ENCODE data around the gene GABRB3.
"Not testable (repeated sequence)": the region's sequence is repeated elsewhere in the genome, so short reads cannot be mapped to it uniquely, and the experiment has no call there.

GABRB3 gene

GRCh38 chr15:26719866-26720265, 53.0 kb downstream of the GABRB3 start:
- H3K27me3 Mint-ChIP-seq; H3K4me1 Mint-ChIP-seq (ENCODE audit: low read depth); H3K36me3 Mint-ChIP-seq; H3K27ac Mint-ChIP-seq; H3K4me3 Mint-ChIP-seq: not testable (repeated sequence)
- peaks cover 11% of the 10 kb centered on the region for H3K9me3 Mint-ChIP-seq (ENCODE audit: low read depth)

DNA sequence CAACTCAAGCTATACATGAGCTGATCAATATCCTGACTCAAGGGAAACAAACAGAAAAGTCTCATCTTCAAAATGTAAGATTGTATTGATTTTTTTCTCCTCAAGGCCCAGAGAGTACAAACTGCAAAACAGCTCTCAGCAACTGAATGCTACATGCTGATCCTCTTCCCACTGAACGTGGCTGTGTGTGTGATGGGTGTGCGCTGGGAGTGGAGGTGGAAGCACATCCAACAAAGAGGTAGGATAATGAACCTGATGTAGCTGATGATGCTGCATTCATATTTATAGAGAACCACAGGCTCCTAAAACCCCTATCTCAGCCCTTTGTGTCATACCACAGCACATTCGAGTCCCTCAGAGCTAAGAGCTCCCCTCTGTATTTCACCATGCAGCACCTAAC, 56.8 kb downstream of the GABRB3 start:
- H3K27me3 Mint-ChIP-seq, result peaks cover 10% of the 10 kb centered on the region
- no peak overlapping the region for H3K27ac Mint-ChIP-seq

GRCh38 chr15:26713498-26713897, 59.4 kb downstream of the GABRB3 start:
- Mint-ChIP-seq H3K9me3 (ENCODE audit: low read depth) (peaks cover 10% of the 10 kb centered on the region), H3K27me3 (peaks cover 5% of the 10 kb centered on the region), H3K4me3 (no peak overlapping the region), H3K36me3 (no peaks in the 10 kb centered on the region), H3K4me1 (ENCODE audit: low read depth) (no peaks in the 10 kb centered on the region), H3K27ac (no peak overlapping the region)

More for the DNA sequence above, 56.8 kb downstream of the GABRB3 start:
- Mint-ChIP-seq H3K4me3 (no peak overlapping the region), H3K9me3 (ENCODE audit: low read depth) (peaks cover 11% of the 10 kb centered on the region), H3K36me3 (no peaks in the 10 kb centered on the region), H3K4me1 (ENCODE audit: low read depth) (no peaks in the 10 kb centered on the region)

DNA sequence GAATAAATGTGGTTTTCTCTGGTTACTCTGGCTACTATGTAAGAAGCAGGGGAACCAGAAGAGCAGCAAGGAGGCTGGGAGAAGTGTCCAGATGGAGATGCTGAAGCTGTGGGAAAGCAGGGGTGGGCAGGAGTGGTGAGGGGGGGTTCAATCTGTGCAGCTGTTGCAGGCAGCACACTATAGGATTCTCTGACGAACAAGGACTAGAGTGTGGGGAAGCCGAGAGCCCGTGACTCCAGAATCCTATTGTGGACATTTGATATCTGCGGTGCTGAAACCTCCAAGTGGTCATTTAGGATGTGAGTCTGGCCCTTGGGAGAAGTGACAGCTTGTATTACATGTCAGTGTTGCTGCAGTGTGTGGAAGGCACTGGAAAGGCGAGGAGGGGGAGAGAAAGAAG, 60.5 kb downstream of the GABRB3 start:
- no peaks in the 10 kb centered on the region for H3K4me1 Mint-ChIP-seq (ENCODE audit: low read depth)
- no peak overlapping the region for H3K27ac Mint-ChIP-seq
- peaks cover 5% of the 10 kb centered on the region for H3K27me3 Mint-ChIP-seq
- H3K4me3 Mint-ChIP-seq, result no peak overlapping the region
- H3K36me3 Mint-ChIP-seq, result no peaks in the 10 kb centered on the region
- peaks cover 7% of the 10 kb centered on the region for H3K9me3 Mint-ChIP-seq (ENCODE audit: low read depth)

GRCh38 chr15:26711445-26711844, 61.4 kb downstream of the GABRB3 start:
- Mint-ChIP-seq H3K36me3 (no peaks in the 10 kb centered on the region), H3K4me3 (no peak overlapping the region), H3K4me1 (ENCODE audit: low read depth) (no peaks in the 10 kb centered on the region), H3K27me3 (peaks cover 5% of the 10 kb centered on the region), H3K27ac (no peak overlapping the region), H3K9me3 (ENCODE audit: low read depth) (peaks cover 4% of the 10 kb centered on the region)

DNA sequence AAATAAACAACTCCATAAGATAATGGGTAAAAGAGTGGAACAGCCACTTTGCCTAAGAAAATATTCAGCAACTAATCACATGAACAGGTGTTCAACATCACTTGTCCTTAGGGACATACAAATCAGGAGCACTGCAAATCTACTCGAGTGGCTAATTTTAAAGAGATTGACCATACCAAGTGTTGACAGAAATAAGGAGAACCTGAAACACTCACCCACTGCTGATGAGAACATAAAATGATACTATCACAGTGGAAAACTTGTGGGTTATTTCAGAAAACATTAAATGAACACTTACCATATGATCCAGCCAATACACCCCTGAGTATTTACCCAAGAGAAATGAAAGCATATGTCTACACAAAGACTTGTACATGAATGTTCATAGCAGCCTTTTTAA, 70.5 kb downstream of the GABRB3 start:
- Mint-ChIP-seq H3K27me3 (no peaks in the 10 kb centered on the region), H3K4me3 (no peak overlapping the region), H3K27ac (no peak overlapping the region), H3K36me3 (no peaks in the 10 kb centered on the region), H3K9me3 (ENCODE audit: low read depth) (peaks cover 16% of the 10 kb centered on the region), H3K4me1 (ENCODE audit: low read depth) (no peaks in the 10 kb centered on the region)

DNA sequence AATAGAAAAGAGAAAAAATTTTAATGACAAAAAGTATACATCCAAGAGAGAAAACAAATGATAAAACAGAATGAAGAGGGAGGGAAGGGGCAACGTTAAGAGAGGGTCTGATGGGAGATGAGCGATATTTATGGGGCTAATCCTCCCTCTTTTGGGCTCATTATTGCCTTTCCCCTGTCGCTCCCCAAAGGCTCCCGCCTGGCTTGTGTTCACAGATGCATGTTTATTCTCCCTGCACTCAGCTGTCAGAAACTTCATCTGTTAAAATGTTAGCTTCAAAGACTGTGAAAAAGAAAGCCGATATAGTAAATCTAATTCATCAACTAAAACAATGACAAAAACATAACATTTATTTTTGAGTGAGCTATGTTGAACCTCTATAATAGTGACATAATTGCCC, 74.3 kb downstream of the GABRB3 start:
- Mint-ChIP-seq H3K9me3 (ENCODE audit: low read depth) (peaks cover 26% of the 10 kb centered on the region), H3K27ac (no peak overlapping the region), H3K4me3 (no peak overlapping the region), H3K36me3 (no peaks in the 10 kb centered on the region), H3K27me3 (no peaks in the 10 kb centered on the region), H3K4me1 (ENCODE audit: low read depth) (no peaks in the 10 kb centered on the region)

- Mint-ChIP-seq H3K9me3 (ENCODE audit: low read depth) (peaks cover 26% of the 10 kb centered on the region), H3K27me3 (no peaks in the 10 kb centered on the region), H3K4me1 (ENCODE audit: low read depth) (no peaks in the 10 kb centered on the region), H3K27ac (no peak overlapping the region), H3K4me3 (no peak overlapping the region), H3K36me3 (no peaks in the 10 kb centered on the region)
These were observed 75.0 kb downstream of the GABRB3 start for GRCh38 chr15:26697913-26698312.

DNA sequence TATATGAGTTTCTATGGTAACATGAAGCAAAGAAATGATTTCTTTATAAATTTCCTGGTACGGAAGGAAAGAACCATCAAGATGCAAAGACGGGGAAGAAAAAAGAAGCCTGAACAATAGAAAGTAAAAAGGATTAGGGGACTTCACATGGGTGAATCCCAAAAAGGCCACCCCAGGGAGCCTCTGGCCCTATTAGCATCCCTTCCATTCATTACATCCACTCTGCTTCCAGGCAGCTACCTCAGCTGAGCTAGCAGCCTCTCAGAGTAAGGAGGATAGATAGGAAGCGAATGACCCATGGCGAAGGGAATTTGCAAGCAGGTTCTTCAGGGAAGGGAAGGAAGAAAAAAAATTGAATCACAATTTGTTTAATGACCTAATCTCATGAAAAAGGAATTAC, 81.6 kb downstream of the GABRB3 start:
- Mint-ChIP-seq H3K4me3 (no peak overlapping the region), H3K27me3 (no peaks in the 10 kb centered on the region), H3K27ac (no peak overlapping the region), H3K36me3 (no peaks in the 10 kb centered on the region), H3K9me3 (ENCODE audit: low read depth) (peaks cover 10% of the 10 kb centered on the region), H3K4me1 (ENCODE audit: low read depth) (no peaks in the 10 kb centered on the region)

- H3K27me3 Mint-ChIP-seq, result no peaks in the 10 kb centered on the region
- no peak overlapping the region for H3K27ac Mint-ChIP-seq
- H3K4me3 Mint-ChIP-seq, result no peak overlapping the region
- H3K36me3 Mint-ChIP-seq, result no peaks in the 10 kb centered on the region
- H3K9me3 Mint-ChIP-seq (ENCODE audit: low read depth), result peaks cover 10% of the 10 kb centered on the region
- H3K4me1 Mint-ChIP-seq (ENCODE audit: low read depth), result no peaks in the 10 kb centered on the region
These were observed 82.1 kb downstream of the GABRB3 start for GRCh38 chr15:26690778-26691177.

DNA sequence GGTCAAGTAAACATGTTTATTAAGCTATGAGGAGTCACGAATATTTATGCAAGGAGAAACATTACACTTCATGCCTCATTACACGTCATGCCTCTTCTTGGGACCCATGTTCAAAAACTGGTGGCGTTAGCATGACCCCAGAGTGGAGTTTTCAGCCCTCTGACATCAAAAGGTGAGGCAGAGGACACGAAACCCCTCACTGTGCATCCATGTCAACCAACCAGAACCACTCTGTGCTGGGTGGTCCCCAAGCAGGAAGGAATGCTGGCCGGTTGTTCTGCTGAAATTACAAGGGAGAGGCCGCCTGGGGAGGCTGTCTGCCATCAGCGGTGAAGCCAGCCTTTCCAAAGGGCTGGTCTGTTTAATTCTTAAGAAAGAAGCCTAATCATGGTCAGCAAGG, 83.4 kb downstream of the GABRB3 start:
- Mint-ChIP-seq H3K4me1 (ENCODE audit: low read depth) (no peaks in the 10 kb centered on the region), H3K36me3 (no peaks in the 10 kb centered on the region), H3K27me3 (no peaks in the 10 kb centered on the region), H3K4me3 (no peak overlapping the region), H3K27ac (no peak overlapping the region), H3K9me3 (ENCODE audit: low read depth) (peaks cover 4% of the 10 kb centered on the region)

- H3K4me3 Mint-ChIP-seq, result no peak overlapping the region
- H3K9me3 Mint-ChIP-seq (ENCODE audit: low read depth), result peaks cover 3% of the 10 kb centered on the region
- H3K27ac Mint-ChIP-seq, result no peak overlapping the region
- H3K4me1 Mint-ChIP-seq (ENCODE audit: low read depth), result no peaks in the 10 kb centered on the region
- H3K36me3 Mint-ChIP-seq, result no peaks in the 10 kb centered on the region
- H3K27me3 Mint-ChIP-seq, result no peaks in the 10 kb centered on the region
These were observed 86.2 kb downstream of the GABRB3 start for GRCh38 chr15:26686547-26687187.

- Mint-ChIP-seq H3K4me3 (no peak overlapping the region), H3K27me3 (no peaks in the 10 kb centered on the region), H3K36me3 (no peaks in the 10 kb centered on the region), H3K27ac (no peak overlapping the region), H3K9me3 (ENCODE audit: low read depth) (peaks cover 3% of the 10 kb centered on the region), H3K4me1 (ENCODE audit: low read depth) (no peaks in the 10 kb centered on the region)
These were observed 90.2 kb downstream of the GABRB3 start for GRCh38 chr15:26682598-26683164.

- Mint-ChIP-seq H3K36me3 (no peaks in the 10 kb centered on the region), H3K27ac (no peak overlapping the region), H3K27me3 (no peaks in the 10 kb centered on the region), H3K9me3 (ENCODE audit: low read depth) (peaks cover 3% of the 10 kb centered on the region), H3K4me1 (ENCODE audit: low read depth) (no peaks in the 10 kb centered on the region), H3K4me3 (no peak overlapping the region)
These were observed 92.9 kb downstream of the GABRB3 start for GRCh38 chr15:26679927-26680326.

DNA sequence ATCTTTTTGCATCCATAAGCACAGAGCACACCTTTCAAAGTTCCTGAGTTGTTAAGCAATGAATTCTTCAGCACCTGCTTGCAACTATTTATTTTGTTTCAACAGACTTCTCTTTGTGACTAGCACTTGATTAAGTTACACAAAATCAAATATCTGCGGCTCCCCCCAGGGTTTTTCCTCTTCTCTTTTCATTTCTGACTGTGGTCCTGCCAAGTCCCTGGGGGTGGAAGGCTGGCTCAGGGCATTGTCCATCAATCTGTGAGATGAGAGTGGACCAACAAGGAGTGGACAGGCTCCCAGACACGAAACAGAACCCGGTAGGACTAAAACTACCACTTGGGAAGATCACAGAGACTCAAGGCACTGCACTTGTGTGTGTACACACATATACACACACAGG, 96.8 kb downstream of the GABRB3 start:
- H3K27me3 Mint-ChIP-seq, result no peaks in the 10 kb centered on the region
- no peak overlapping the region for H3K27ac Mint-ChIP-seq
- no peaks in the 10 kb centered on the region for H3K4me1 Mint-ChIP-seq (ENCODE audit: low read depth)
- H3K4me3 Mint-ChIP-seq, result no peak overlapping the region
- no peaks in the 10 kb centered on the region for H3K36me3 Mint-ChIP-seq
- no peaks in the 10 kb centered on the region for H3K9me3 Mint-ChIP-seq (ENCODE audit: low read depth)

- no peaks in the 10 kb centered on the region for H3K27me3 Mint-ChIP-seq
- no peak overlapping the region for H3K27ac Mint-ChIP-seq
- no peaks in the 10 kb centered on the region for H3K36me3 Mint-ChIP-seq
- no peak overlapping the region for H3K4me3 Mint-ChIP-seq
- no peaks in the 10 kb centered on the region for H3K9me3 Mint-ChIP-seq (ENCODE audit: low read depth)
- no peaks in the 10 kb centered on the region for H3K4me1 Mint-ChIP-seq (ENCODE audit: low read depth)
These were observed 98.4 kb downstream of the GABRB3 start for GRCh38 chr15:26674467-26674866.
